HL-60/S4 treated with retinoic acid at 250 ng/mL for 4 days and 3 days (cell line): Measurements from ENCODE around the gene MORN5.

Experiments used
- in situ Hi-C: fragments of 300-500 bp; cut with MboI; formaldehyde crosslinking; loops from 2 replicates; pipeline ENCODE4 v1.7.0; 2022; ENCODE audit warnings: low sequenced_read_pairs

The MORN5 gene

GRCh38 chr9:122159026-122159924, at the start of gene MORN5, which contains the start of gene NDUFA8:
MORN5 (plus strand) TSS chr9:122159908; CDS start chr9:122159973, 65 bp downstream.
NDUFA8 (minus strand) TSS chr9:122159779; CDS start chr9:122159677, 102 bp downstream.
- in situ Hi-C loops = no loop called here

GRCh38 chr9:122110100-122110833, 49.4 kb upstream of the MORN5 start:
- in situ Hi-C loops = loop anchor here (25.0 kb wide), 1 partner anchor 702 kb away; the partner anchor contains the start of gene OR1K1

- in situ Hi-C loops = loop anchor here (25.0 kb wide), 1 partner anchor 701 kb away; the partner anchor contains the start of gene OR1K1
These were observed 48.2 kb upstream of the MORN5 start for GRCh38 chr9:122111413-122112085.

- in situ Hi-C loops = loop anchor here (25.0 kb wide), 1 partner anchor 700 kb away; the partner anchor contains the start of gene OR1K1
These were observed 47.5 kb upstream of the MORN5 start for GRCh38 chr9:122112238-122112637.

GRCh38 chr9:122113574-122113973, 46.1 kb upstream of the MORN5 start:
- in situ Hi-C loops = loop anchor here (25.0 kb wide), 1 partner anchor 699 kb away; the partner anchor contains the start of gene OR1K1

- in situ Hi-C loops = loop anchor here (25.0 kb wide), 1 partner anchor 697 kb away; the partner anchor contains the start of gene OR1K1
These were observed 44.3 kb upstream of the MORN5 start for GRCh38 chr9:122115176-122116035.

GRCh38 chr9:122116040-122116439, 43.7 kb upstream of the MORN5 start:
- in situ Hi-C loops = loop anchor here (25.0 kb wide), 1 partner anchor 696 kb away; the partner anchor contains the start of gene OR1K1

GRCh38 chr9:122116448-122117173, 43.1 kb upstream of the MORN5 start:
- in situ Hi-C loops = loop anchor here (25.0 kb wide), 1 partner anchor 696 kb away; the partner anchor contains the start of gene OR1K1

- in situ Hi-C loops = loop anchor here (25.0 kb wide), 1 partner anchor 695 kb away; the partner anchor contains the start of gene OR1K1
These were observed 42.5 kb upstream of the MORN5 start for GRCh38 chr9:122117241-122117640.

GRCh38 chr9:122118343-122119165, 41.2 kb upstream of the MORN5 start:
- in situ Hi-C loops = loop anchor here (25.0 kb wide), 1 partner anchor 694 kb away; the partner anchor contains the start of gene OR1K1

- in situ Hi-C loops = loop anchor here (25.0 kb wide), 1 partner anchor 693 kb away; the partner anchor contains the start of gene OR1K1
These were observed 40.6 kb upstream of the MORN5 start for GRCh38 chr9:122119166-122119521.

GRCh38 chr9:122119721-122120120, 40.0 kb upstream of the MORN5 start:
- in situ Hi-C loops = loop anchor here (10.0 to 25.0 kb wide), 2 partner anchors 225 to 693 kb away; partner anchors contain the start of gene OR1K1

GRCh38 chr9:122120316-122121071, 39.2 kb upstream of the MORN5 start:
- in situ Hi-C loops = loop anchor here (10.0 to 25.0 kb wide), 2 partner anchors 224 to 692 kb away; partner anchors contain the start of gene OR1K1

- in situ Hi-C loops = loop anchor here (10.0 to 25.0 kb wide), 2 partner anchors 223 to 691 kb away; partner anchors contain the start of gene OR1K1
These were observed 38.3 kb upstream of the MORN5 start for GRCh38 chr9:122121391-122121790.

- in situ Hi-C loops = loop anchor here (10.0 to 25.0 kb wide), 2 partner anchors 223 to 690 kb away; partner anchors contain the start of gene OR1K1
These were observed 37.8 kb upstream of the MORN5 start for GRCh38 chr9:122121931-122122330.

GRCh38 chr9:122122468-122122867, 37.2 kb upstream of the MORN5 start:
- in situ Hi-C loops = loop anchor here (10.0 to 25.0 kb wide), 2 partner anchors 222 to 690 kb away; partner anchors contain the start of gene OR1K1
